CD4-positive, alpha-beta T cell treated with Interleukin-21 for 1 hour (primary cell): ENCODE results near the gene ADGRA3.
"Not testable (repeated sequence)": the region's sequence is repeated elsewhere in the genome, so short reads cannot be mapped to it uniquely, and the experiment has no call there.

ENCODE experiments used
- DNase-seq: peaks from one replicate; pipeline ENCODE4 v3.0.0-alpha.2; 2020

Gene ADGRA3

DNA sequence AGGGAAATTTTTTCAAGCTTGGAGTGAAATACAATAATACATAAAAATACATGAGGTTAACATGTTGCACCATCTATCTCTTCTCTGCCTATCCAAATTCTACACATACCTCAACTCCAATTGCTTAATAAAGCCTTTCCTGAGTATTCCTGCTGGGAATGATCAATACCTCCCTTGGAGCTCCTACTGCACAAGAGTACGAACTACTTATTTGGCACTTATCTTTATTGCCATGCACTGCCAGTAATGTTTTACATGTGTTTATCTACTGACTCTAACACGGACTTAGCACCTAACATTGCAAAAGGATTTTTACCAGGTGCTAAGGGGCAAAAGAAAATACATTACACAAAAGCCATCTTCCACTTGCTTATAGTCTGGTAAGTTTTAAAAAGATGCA is 80.2 kb downstream of the ADGRA3 start:
- no peak for DNase-seq

DNA sequence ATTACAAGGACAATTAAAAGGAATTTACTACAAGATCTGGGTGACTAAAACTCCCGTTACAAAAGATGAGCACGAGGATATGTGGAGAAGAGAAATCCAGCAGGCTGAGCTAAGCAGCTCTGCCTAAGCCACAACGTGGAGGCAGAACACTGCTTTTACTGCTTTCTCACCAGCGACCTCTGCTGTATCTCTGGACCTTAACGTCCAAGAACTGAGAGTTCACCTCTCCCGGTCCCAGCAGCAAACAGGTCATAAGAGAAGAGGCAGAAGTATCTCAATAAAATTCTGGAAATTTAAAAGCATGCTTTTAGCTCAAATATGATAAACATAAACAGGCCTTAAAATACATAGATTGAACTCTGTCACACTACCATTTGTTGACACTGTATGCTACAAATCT is 81.0 kb downstream of the ADGRA3 start:
- no peak for DNase-seq

DNA sequence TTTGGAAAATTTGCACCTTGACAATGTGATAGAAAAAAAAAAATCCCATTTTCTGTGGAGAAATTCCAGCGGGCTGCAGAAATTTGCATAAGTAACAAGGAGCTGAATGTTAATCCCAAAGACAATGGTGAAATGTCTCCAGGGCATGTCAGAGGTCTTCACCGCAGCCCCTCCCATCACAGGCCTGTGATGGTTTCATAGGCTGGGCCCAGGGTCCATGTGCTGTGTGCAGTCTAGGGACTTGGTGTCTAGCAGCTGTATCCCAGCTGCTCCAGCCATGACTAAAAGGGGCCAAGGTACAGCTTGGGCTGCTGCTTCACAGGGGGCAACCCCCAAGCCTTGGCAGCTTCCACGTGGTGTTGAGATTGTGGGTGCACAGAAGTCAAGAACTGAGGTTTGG is 85.2 kb downstream of the ADGRA3 start:
- DNase-seq = no peak

DNA sequence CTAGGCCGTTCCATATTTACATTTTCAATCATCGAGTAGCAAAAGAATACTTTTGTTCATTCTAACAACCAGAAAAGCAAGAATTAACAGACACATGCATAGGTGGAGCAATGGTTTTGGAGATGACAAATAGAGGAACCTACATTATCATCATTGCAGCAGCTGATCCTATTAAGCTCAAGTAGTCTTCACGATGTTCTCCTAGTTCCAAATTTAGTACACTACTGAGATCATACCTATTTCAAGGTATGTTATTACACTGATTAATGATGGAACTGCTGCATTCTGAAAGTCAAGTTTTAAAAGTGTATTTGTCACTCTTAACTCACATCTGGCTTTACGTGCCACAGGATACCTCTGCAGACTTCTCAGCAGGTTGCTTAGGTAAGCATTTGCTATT is 87.4 kb downstream of the ADGRA3 start:
- DNase-seq = no peak

DNA sequence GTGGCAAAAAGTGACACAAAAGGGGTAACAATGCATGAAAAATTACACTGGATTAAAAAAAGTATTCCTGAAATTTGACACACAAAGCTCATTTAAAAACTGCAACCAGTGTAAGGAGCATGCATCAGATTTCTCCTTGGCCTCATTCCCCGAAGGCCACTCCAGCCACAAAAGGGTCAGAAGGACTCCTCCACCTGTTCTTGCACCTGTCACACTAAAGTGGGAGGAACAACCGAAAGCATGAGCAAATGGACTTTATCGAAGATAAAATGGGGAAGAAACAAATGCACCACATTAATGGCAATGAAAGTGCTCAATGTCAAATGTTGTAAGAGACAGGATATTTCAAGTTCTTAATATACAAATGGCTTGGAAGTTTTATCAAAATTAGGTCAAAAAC is 88.2 kb downstream of the ADGRA3 start:
- DNase-seq = no peak

DNA sequence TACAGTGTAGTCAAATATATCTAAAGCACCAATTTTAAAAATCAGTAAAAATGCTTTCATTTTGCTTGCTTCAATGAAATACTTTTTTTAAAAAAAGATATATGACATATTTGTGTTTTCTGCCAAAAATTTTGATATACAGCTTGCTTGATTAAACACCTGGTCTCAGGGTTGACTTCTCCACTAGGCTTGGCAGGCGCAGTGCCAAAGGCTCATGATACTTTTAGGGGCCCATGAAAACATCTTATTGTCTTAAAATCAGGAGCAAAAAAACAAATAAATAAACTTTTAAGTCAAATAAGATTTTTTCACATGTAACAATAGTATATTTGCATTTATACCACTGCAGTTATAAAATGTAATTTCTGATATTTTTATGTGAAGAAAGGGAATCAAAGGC is 95.6 kb downstream of the ADGRA3 start:
- no peak for DNase-seq

DNA sequence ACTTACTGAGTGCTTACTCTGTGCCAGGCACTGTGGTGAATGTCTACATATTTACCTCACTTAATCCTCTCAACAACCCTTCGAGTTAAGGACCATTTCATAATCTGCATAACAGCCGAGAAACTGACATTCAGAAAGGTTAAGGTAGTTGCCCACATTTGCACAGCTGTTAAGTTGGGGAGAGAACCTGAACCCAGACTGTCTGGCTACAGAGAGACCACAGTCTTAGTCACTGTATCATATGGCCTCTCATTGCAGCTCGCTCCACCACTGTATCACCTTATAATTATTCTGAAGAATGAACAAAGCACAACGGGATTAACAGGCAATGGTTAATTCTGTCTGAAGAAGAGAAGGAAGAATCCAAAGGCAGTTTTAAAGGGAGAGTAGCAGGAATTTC is 98.5 kb downstream of the ADGRA3 start:
- DNase-seq = no peak

DNA sequence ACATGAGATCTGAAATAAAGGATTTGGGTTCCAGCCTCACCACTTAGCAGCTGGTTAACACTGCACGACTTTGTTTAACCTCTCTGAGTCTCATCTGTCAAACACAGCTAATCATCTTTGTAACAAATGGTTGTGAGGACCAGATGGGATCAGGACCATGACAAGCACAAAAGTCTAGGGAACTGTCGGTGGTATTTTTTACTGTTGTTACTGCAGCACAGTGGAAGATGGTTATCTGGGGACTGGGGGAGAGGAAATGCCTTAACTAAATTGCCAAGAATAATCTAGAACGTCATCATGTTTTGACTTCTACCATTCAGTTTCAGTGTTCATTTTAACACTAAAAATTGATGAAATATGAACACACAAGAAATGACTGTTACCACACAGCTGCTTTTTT is 99.5 kb downstream of the ADGRA3 start:
- no peak for DNase-seq

DNA sequence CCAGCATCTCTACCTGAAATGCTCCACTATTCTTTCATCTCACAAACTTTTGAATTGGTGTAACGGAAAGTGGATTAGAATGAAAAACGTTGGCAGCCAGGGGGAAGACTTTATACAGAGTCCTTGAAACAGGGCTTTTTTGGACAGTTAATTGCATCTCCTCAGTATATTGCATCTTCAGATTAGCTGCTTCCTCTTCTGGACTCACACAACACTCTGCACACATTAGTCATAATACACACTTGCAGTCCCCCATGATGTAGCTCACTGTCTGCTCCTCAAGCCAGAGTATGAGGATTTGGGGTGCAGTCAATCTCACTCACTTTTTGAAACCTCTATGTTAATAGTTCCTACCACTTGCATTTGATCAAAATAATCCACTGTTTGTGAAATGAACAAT is 101.0 kb downstream of the ADGRA3 start:
- no peak for DNase-seq

DNA sequence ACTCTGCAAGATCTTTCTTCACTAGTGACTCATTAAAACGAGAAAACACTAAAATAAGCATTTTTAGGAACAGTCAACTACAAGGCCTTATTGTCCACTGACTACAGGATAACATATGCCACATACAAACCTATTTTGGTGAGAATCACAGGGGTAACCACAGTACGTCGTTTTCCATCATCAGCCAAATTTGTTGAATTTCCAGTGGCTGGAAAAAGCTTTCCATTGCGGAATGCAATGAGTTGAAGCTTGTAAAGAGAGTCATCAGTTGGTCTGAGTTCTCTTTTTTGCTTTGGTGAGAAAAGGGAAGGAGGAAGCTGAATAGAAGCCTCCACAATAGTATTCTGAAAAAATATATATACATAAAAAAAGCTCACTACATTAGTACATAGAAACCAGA is 102.4 kb downstream of the ADGRA3 start:
- no peak for DNase-seq

DNA sequence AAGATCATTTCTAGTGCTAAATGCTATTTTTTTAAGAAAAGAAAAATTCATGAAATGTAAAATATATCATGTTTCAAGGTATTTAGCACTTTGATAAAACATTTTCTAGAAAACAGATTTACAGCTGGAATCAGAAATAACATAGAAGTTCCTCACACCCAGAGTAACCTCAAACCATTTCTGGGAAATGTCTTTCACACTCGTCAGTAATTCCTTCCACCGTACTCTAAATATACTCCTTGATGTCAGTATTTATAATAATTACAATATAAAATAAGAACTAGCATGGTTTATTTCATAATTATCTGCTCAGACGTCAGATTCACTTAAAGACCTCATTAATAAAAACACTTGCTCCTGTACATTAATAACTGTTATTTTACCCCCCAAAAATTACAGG is 103.9 kb downstream of the ADGRA3 start:
- DNase-seq = no peak

DNA sequence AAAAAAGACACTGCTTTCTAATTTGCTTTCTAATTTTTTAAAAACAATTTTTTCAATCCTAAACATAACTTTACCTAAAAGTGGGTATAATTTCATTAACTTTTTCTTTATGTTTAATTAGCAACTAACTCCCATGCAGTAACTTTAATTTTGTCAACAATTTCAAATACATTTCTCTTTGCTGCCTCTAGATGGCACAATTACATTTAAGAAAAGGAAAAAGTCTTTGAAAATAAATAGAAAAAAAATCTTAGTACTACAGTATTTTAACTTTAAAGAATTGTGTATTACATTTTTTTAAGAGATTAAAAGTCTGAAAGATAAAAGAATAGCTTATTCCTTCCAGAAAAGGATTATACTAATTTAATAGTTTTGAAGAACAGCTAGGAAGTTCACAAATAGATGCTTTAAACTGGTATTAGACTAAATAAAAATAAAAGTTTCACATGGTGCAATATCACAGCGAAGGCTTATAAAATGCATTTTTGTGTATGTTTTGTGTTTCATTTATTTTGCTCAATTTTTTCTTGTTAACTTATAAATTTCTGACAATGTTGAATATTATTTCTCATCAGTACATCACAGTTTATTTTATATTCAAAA is 105.1 kb downstream of the ADGRA3 start:
- DNase-seq = no peak

DNA sequence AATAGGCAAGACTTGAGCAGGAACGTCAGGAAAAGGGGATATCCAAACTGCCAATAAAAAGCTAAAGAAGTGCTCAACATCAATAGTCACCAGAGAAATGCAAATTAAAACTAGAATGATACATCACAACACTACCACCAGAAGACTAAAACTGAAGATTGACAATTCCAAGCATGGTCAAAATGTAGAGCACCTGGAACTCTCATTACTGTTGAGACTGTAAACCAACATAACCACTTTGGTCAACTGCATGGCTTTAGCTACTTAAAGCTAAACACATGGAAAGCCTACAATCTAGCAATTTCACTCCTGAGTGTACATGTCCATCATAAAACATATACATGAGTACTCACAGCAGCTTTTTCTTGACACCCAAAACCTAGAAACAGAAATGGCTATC is 107.4 kb downstream of the ADGRA3 start:
- no peak for DNase-seq

DNA sequence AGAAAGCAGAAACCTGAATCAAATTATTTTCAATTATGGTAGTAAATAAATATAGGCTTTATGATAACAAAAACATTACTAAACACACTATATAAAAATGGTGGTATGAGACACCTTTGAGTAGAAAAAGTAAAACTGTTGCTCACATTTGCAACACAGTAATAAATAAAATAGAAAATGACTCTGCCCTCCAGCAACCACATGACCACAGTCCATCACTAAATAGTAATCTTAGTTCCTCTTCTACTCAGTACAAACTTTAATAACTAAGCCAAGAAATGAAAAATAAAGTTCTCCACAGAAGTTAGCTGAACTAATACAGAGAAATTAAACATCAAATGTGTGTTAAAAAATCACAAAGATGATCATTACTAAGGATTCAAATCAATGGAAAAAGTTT is 108.5 kb downstream of the ADGRA3 start:
- no peak for DNase-seq

DNA sequence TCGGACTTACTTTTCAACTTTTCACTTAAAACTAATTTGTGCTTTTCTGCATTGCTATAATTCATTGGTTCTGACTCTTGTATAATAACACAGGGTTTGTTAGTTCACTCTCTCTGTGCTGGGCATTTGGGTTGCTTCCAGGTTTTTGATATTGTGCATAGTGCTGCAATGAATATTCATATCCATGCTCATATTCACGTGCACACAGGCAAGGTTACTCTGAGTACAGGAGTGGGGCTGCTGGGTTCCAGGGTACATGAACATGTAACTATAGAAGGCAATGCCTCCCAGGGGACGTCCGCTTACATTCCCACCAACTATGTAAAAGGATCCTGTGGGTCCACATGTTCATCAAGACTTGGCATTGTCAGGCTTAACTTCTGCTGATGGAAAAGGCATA is 117.2 kb downstream of the ADGRA3 start:
- DNase-seq = no peak

DNA sequence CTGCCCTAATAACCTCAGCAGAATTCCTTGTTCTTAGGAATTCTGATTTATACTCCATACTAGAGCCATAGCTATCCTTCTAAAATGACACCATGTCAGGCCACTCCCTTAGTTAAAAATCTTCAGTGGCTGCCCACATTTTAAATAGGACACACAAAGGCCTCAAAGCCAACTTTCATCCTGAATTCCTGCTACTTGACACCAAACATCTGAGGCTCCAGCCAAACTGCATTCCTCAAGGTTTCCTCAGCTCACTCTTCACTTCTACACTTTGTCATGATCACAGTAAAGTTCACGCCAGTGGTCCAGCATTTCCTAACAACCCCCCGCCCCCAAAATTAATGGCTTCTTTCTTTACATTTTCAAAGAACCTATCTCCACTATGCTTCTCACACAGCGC is 124.3 kb downstream of the ADGRA3 start:
- no peak for DNase-seq

DNA sequence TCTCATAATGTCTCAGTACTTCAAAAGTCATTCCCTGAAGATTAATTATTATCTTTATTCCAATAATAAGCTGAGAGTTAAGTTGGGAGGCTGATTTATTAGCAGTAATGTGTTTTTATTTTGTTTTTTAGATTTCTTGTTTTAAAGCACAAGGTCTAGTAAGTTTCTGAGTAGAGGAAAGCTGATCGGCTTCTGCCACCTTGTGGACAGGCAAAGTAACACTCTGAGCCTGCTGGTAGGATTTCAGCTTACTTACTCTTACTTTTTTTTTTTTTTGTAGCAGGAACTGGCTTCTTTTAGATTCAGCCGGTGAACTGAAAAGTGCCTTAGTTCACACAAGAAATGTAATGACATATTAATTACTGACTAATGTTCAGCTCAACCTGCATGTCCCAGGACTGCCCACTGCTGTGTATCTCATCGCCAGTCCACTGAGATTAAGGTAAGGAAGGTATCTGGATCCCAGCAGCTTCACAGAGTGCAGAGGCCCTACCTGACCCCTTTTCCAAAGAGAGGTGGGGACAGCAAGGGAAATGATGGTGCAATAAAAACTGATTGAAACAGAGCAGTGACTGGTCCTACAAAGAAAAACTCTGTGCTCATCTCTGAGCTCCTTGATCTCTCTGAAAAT is 126.5 kb downstream of the ADGRA3 start:
- peak; percentile 36 for DNase-seq

DNA sequence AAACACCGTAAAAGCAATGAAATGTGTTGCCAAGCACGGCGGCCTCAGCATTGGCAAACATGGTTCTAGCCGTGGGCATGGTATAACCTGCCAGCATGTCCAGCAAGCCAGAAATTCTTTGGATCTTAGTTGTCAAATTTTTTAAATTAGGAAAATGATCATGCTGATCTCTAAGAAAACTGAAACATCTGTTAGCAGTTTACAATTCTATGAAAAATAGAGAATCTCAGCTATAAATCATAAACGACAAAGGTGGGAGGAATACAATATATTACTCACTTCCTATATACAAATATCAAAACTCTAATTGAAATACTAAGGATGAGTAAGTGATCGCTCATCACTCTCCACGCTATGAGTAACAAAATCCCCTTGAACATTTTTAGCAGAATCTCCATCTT is 130.3 kb downstream of the ADGRA3 start:
- DNase-seq = no peak

DNA sequence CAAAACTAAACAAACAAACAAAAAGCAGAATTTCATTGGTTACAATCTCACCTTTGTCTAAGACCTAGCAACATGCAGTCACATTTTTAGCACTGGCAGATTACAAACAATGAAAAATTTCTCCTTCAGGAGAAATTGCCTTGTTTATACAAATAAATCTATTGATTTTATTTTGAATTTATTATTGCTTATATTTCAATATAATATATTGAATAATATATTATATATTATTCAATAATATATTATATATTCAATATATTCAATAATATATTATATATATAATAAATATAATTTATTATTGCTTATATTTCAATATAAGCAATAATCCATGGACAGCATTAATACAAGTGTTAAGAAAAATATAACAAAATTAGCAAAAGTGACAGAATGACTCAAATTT is 131.7 kb downstream of the ADGRA3 start:
- DNase-seq = no peak

DNA sequence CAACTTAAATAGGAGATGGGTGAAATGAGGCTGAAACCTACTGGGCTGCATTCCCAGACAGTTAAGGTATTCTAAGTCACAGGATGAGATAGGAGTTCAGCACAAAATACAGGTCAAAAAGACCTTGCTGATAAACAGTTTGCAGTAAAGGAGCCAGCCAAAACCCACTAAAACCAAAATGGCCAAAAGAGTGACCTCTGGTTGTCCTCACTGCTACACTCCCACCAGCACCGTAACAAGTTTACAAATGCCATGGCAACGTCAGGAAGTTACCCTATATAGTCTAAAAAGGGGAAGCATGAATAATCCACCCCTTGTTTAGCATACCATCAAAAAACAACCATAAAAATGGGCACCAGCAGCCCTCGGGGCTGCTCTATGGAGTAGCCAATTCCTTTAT is 133.7 kb downstream of the ADGRA3 start:
- not testable (repeated sequence) for DNase-seq

DNA sequence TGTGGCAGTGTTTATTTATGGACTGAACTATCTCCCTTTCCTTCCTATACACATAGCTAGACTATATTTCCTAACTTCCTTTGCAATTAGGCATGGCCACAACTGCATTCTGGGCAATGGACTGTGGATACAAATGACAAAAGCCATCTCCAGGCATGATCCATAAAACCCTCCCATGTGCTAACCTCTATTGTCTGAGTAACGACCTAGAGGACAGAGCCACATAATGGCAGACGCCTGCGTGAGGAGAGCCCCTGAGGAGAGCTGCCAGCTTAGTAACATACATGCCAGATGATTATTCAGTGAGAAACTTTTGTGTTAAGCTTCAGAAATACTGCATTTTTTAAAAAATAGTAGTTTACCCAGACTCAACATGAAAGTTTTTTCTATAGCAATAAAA is 142.9 kb downstream of the ADGRA3 start:
- no peak for DNase-seq

DNA sequence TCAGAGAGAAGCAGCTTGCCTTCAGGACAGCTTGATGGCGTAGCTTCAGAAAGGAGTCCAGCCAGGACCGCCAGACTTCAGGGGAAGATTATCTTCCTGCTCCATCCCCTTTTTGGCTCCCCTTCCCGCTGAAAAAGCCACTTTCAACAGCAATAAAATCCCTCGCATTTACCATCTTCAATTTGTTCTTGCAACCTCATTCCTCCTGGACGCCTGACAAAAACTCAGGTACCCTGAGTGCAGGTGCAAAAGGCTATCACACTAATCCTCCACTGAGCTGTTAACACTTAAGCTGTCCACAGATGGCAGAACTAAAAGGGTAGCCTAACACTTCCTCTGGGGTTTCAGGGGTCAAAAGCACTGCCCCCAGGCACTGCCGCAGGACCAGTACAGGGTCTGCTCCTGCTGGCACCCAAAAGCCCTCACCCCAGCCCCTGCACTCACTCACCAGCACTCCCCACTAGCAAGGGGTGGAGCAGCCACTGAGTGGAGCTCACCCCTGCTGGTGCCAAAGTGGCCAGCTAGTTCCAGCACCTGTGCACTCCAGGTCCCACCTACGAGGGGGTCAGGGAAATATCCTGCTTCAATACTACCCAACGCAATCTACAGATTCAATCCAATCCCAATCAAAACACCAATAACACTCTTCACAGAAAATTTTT is 145.8 kb downstream of the ADGRA3 start:
- DNase-seq = no peak

DNA sequence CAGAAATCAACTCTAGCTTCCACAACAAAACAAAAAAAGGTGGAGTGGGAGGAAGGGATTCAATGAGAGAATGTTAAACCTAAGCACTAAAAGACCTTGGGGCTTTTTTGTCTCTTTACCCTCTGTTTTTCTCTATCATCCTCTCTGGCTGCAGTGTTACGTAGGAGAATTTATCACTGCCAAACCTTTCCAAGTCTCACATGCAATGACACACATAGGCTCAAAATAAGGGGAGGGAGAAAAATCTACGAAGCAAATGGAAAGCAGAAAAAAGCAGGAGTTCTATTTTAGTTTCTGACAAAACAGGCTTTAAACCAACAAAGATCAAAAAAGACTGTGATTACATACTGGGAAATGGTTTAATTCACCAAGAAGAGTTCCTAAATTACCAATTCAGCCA is 152.1 kb downstream of the ADGRA3 start:
- no peak for DNase-seq

DNA sequence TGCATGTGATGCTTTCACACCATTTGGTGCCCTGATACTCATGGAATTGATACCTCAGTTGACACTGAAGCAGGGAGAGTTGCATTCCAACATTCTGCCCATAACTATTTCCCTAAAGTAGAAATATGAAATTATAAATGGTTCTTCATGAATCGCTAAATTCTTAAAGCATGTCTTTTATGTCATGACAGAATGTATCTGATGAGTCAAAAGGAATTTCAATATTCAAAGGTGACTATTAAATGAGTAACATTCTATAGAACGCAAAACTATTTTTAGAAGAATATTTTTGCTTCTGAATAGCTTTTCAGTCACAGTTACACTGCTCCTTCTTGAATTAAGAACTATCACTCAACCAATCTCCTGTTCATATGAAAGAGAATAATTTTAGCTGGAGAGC is 152.8 kb downstream of the ADGRA3 start:
- no peak for DNase-seq
